Left lung (tissue), 10 donors: ENCODE measurements around the gene CYGB. TPM values are rescaled to one million over a fixed set of nuclear protein-coding genes. Genes with fewer than 3 reads are reported as not detected.
A peak's percentile ranks its signal among the peaks of the same experiment; 100 is the strongest.

Experiments
- ATAC-seq: fragments of 200-7000 bp; cut with Tn5 transposase; one replicate; pipeline ENCODE4 v1.9.1; 2020; ENCODE audit warnings: moderate library complexity
- DNase-seq, 4 donors: peaks; one replicate each; pipeline ENCODE4 v3.0.0-alpha.2; 2013 to 2020
- H3K27ac ChIP-seq, 2 donors: fragments of 200-600 bp; sonication (generic) in 1 of 2; one replicate each; pipeline versions ENCODE4 v1.5.0 to v1.8.0; 2020 to 2021
- H3K27me3 ChIP-seq, 2 donors: fragments of 200-600 bp; sonication (generic) in 1 of 2; one replicate each; pipeline versions ENCODE4 v1.5.0 to v1.8.0; 2020 to 2021
- H3K36me3 ChIP-seq, 2 donors: fragments of 200-600 bp; sonication (generic) in 1 of 2; one replicate each; pipeline versions ENCODE4 v1.5.0 to v1.8.0; 2020 to 2021
- H3K4me1 ChIP-seq, 2 donors: fragments of 200-600 bp; one replicate each; pipeline ENCODE4 v1.8.0; 2021
- H3K4me3 ChIP-seq, 2 donors: fragments of 200-600 bp; sonication (generic) in 1 of 2; one replicate each; pipeline versions ENCODE4 v1.5.0 to v1.8.0; 2020 to 2021; ENCODE audit warnings: mild to moderate bottlenecking in 1 of 2
- H3K9me3 ChIP-seq, 2 donors: fragments of 200-600 bp; sonication (generic) in 1 of 2; one replicate each; pipeline versions ENCODE4 v1.5.0 to v1.8.0; 2020 to 2021
- intact Hi-C, 2 donors: fragments of 100-400 bp; cut with DNase I; formaldehyde crosslinking; loops; one replicate each; pipeline versions ENCODE4 v1.11.2 to v1.14.2; 2022
- polyA plus RNA-seq, 6 donors: library from polyadenylated mRNA; unstranded; fragments of 120-200 nt; gene quantifications; one replicate each; pipeline ENCODE4 v1.2.1, GENCODE V29; 2013; ENCODE audit not compliant: insufficient read length in 6 of 6
- total RNA-seq, 2 donors: library from RNA; stranded (reverse); fragmentation: NEBNext Ultra II Directional; extraction: Animal tissue kit (Norgen Biotek cat#: 25700); gene quantifications; one replicate each; pipeline ENCODE4 v1.2.1, GENCODE V29; 2021
- TF ChIP-seq, protein P1 (sequence below), 2 donors: fragments of 200-600 bp; sonication (generic) in 1 of 2; IDR thresholded peaks; one replicate each; pipeline versions ENCODE4 v1.5.0 to v1.8.0; 2021; ENCODE audit warnings: antibody characterized with exemption in 2 of 2
- donor health status: DM: no; HTN: yes; CAD: no.
- donor health status: DM: no; HTN: no; CAD: no.

Gene CYGB
- total and polyA plus RNA-seq, 8 donors: 10.2 to 37.1 (median 26.4) TPM

DNA sequence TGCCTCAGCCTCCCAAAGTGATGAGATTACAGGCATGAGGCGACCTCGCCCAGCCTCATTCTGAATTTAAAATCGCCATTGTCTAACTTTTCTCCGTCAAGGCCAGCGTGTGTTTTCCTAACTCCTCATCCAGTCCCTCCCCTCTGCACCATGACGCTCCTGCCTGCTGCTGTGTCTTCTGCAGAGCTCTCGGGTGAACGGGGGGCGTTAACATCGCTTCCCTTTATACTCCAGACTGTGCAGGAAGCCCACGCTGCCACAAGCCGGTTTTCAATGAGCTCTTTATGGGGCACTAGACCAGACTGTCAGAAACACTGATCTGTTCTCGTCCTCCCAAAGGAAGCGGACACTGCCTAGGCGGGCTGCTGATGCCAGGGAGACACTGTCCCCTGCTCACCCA is 56.9 kb downstream of the CYGB start:
- Histone ChIP-seq H3K27ac (peak overlapping the region in 1 of 2 donors; percentile 23), H3K4me3 (no peak overlapping the region), H3K27me3 (no peaks in the 10 kb centered on the region), H3K4me1 (peaks cover 0 to 50% of the 10 kb centered on the region in 2 donors), H3K9me3 (no peaks in the 10 kb centered on the region), H3K36me3 (peaks cover 0 to 59% of the 10 kb centered on the region in 2 donors)
- DNase-seq (peak in 1 of 4 donors; percentile 55), ATAC-seq (no peak)
- TF ChIP-seq, protein P1, sequence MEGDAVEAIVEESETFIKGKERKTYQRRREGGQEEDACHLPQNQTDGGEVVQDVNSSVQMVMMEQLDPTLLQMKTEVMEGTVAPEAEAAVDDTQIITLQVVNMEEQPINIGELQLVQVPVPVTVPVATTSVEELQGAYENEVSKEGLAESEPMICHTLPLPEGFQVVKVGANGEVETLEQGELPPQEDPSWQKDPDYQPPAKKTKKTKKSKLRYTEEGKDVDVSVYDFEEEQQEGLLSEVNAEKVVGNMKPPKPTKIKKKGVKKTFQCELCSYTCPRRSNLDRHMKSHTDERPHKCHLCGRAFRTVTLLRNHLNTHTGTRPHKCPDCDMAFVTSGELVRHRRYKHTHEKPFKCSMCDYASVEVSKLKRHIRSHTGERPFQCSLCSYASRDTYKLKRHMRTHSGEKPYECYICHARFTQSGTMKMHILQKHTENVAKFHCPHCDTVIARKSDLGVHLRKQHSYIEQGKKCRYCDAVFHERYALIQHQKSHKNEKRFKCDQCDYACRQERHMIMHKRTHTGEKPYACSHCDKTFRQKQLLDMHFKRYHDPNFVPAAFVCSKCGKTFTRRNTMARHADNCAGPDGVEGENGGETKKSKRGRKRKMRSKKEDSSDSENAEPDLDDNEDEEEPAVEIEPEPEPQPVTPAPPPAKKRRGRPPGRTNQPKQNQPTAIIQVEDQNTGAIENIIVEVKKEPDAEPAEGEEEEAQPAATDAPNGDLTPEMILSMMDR (IDR thresholded peaks at IDR 0.05): no peak
- intact Hi-C loops: no loop called here

- H3K9me3 ChIP-seq: no peaks in the 10 kb centered on the region
- intact Hi-C loops: no loop called here
- H3K4me1 ChIP-seq: peaks cover 0 to 40% of the 10 kb centered on the region in 2 donors
- ATAC-seq: no peak
- no peaks in the 10 kb centered on the region for H3K27me3 ChIP-seq
- peaks cover 0 to 69% of the 10 kb centered on the region in 2 donors for H3K36me3 ChIP-seq
- no peak overlapping the region for H3K4me3 ChIP-seq
- no peak overlapping the region for H3K27ac ChIP-seq
- TF ChIP-seq, protein P1 (IDR thresholded peaks at IDR 0.05): no peak
- no peak for DNase-seq
Observed at GRCh38 chr17:76479515-76480060, 57.9 kb downstream of the CYGB start.

DNA sequence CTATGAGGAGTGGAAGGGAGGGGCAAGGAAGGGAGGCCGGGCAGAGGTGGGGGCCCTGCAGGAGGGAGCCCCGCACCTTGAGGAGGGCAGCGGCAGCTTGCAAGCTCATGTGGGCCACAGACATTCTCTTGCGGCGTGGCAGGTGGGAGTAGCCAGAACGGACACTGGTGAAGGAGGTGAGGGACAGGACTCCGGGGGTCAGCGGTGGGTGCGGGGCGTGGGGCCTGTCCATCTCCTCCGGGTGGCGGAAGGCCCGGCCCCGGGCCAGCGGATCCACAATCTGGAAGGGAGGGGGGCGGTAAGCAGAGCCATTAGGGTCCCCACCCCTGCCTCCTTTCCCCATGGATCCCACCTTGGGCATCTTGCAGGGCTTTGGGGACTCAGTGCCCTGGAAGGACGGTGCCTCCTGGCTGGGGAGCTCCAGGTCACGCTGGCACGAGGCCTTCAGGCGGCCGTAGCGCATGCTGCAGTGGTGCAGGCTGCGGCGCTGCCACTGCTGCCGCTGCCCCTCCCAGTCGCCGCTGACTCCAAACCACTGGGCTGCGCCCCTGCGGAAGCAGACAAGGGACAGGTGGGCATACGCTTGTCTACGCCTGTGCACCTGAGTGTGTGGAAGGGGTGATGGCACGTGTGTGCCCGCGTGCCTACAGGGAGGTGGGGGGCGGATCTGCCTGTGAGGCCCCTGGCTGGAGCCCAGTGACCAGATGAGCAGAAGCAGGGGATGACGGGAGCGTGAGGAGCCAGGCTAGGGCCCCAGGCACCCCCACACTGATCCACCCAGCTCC is 58.6 kb downstream of the CYGB start:
- intact Hi-C loops: no loop called here
- TF ChIP-seq, protein P1 (IDR thresholded peaks at IDR 0.05): no peak
- Histone ChIP-seq H3K4me1 (peaks cover 0 to 33% of the 10 kb centered on the region in 2 donors), H3K27me3 (no peaks in the 10 kb centered on the region), H3K9me3 (no peaks in the 10 kb centered on the region), H3K27ac (no peak overlapping the region), H3K36me3 (peaks cover 0 to 76% of the 10 kb centered on the region in 2 donors), H3K4me3 (no peak overlapping the region)
- no peak for ATAC-seq
- DNase-seq: no peak

GRCh38 chr17:76478097-76478496 is 59.4 kb downstream of the CYGB start:
- Histone ChIP-seq H3K4me3 (no peak overlapping the region), H3K27ac (no peak overlapping the region), H3K9me3 (no peaks in the 10 kb centered on the region), H3K27me3 (no peaks in the 10 kb centered on the region), H3K4me1 (peaks cover 0 to 27% of the 10 kb centered on the region in 2 donors), H3K36me3 (peaks cover 0 to 84% of the 10 kb centered on the region in 2 donors)
- intact Hi-C loops: no loop called here
- no peak for DNase-seq
- TF ChIP-seq, protein P1 (IDR thresholded peaks at IDR 0.05): no peak
- no peak for ATAC-seq

DNA sequence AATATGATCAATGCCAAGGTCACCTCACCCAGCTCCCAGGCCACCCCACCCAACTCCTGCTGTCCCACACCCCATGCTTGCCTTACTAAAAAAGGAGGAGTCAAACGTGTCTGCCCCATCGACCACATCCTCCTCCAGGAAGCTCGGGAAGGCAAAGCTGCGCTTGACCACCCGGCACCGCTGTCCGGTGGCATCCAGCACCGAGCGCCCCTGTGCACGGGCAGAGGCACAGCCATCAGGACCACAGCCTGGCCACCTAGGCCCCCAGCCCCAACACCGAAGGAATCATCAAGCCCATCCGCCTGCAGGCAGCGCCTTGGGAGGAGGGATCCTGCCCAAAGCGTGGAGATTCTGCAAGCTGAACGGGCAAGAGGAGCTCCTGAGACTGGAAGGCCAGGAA is 59.9 kb downstream of the CYGB start:
- Histone ChIP-seq H3K27ac (no peak overlapping the region), H3K36me3 (peaks cover 0 to 89% of the 10 kb centered on the region in 2 donors), H3K27me3 (no peaks in the 10 kb centered on the region), H3K4me1 (peaks cover 0 to 22% of the 10 kb centered on the region in 2 donors), H3K9me3 (no peaks in the 10 kb centered on the region), H3K4me3 (no peak overlapping the region)
- TF ChIP-seq, protein P1 (IDR thresholded peaks at IDR 0.05): no peak
- no peak for DNase-seq
- ATAC-seq: no peak
- intact Hi-C loops: no loop called here
